ENCODE measurements around the gene OR2M5.

Gene OR2M5

GRCh38 chr1:248164031-248164430 is 19.1 kb downstream of the OR2M5 start:
- TF ChIP-seq CTCF (IDR thresholded peaks at IDR 0.05): no peak
- Mint-ChIP-seq H3K36me3 (ENCODE audit: low read depth) (no peaks in the 10 kb centered on the region), H3K9me3 (peaks cover 47% of the 10 kb centered on the region), H3K27me3 (ENCODE audit: low read depth, poor library complexity) (no peaks in the 10 kb centered on the region), H3K4me1 (no peaks in the 10 kb centered on the region), H3K4me3 (no peak overlapping the region), H3K27ac (no peak overlapping the region)
- no peak for DNase-seq

GRCh38 chr1:248165186-248165585 is 20.2 kb downstream of the OR2M5 start:
- H3K4me1 Mint-ChIP-seq: no peaks in the 10 kb centered on the region
- no peaks in the 10 kb centered on the region for H3K27me3 Mint-ChIP-seq (ENCODE audit: low read depth, poor library complexity)
- TF ChIP-seq CTCF (IDR thresholded peaks at IDR 0.05): no peak
- no peak overlapping the region for H3K4me3 Mint-ChIP-seq
- no peak for DNase-seq
- no peak overlapping the region for H3K27ac Mint-ChIP-seq
- peaks cover 37% of the 10 kb centered on the region for H3K9me3 Mint-ChIP-seq
- no peaks in the 10 kb centered on the region for H3K36me3 Mint-ChIP-seq (ENCODE audit: low read depth)

GRCh38 chr1:248174521-248174920 is 29.6 kb downstream of the OR2M5 start, which contains the start of gene OR2M2:
Gene OR2M2, plus strand, starts transcription at chr1:248174821. Its CDS starts 5,165 bp downstream, at chr1:248179986.
- no peaks in the 10 kb centered on the region for H3K4me1 Mint-ChIP-seq
- DNase-seq: no peak
- no peak within 1 kb of the TSS for H3K27ac Mint-ChIP-seq
- H3K9me3 Mint-ChIP-seq: peaks cover 53% of the 10 kb centered on the region
- no peak within 1 kb of the TSS for H3K4me3 Mint-ChIP-seq
- H3K36me3 Mint-ChIP-seq (ENCODE audit: low read depth): no peaks in the 10 kb centered on the region
- no peaks in the 10 kb centered on the region for H3K27me3 Mint-ChIP-seq (ENCODE audit: low read depth, poor library complexity)
- no peak for TF ChIP-seq CTCF (IDR thresholded peaks at IDR 0.05)

- H3K4me3 Mint-ChIP-seq: no peak overlapping the region
- no peak for TF ChIP-seq CTCF (IDR thresholded peaks at IDR 0.05)
- H3K27me3 Mint-ChIP-seq (ENCODE audit: low read depth, poor library complexity): no peaks in the 10 kb centered on the region
- no peak for DNase-seq
- H3K4me1 Mint-ChIP-seq: no peaks in the 10 kb centered on the region
- H3K27ac Mint-ChIP-seq: no peak overlapping the region
- no peaks in the 10 kb centered on the region for H3K36me3 Mint-ChIP-seq (ENCODE audit: low read depth)
- H3K9me3 Mint-ChIP-seq: peaks cover 81% of the 10 kb centered on the region
Measured at GRCh38 chr1:248183996-248184395, 39.0 kb downstream of the OR2M5 start.

GRCh38 chr1:248187363-248187762 is 42.4 kb downstream of the OR2M5 start:
- no peak for DNase-seq
- Mint-ChIP-seq H3K9me3 (peaks cover 87% of the 10 kb centered on the region), H3K27ac (no peak overlapping the region), H3K36me3 (ENCODE audit: low read depth) (no peaks in the 10 kb centered on the region), H3K4me3 (no peak overlapping the region), H3K27me3 (ENCODE audit: low read depth, poor library complexity) (peaks cover 2% of the 10 kb centered on the region), H3K4me1 (no peaks in the 10 kb centered on the region)
- TF ChIP-seq CTCF (IDR thresholded peaks at IDR 0.05): no peak

DNA sequence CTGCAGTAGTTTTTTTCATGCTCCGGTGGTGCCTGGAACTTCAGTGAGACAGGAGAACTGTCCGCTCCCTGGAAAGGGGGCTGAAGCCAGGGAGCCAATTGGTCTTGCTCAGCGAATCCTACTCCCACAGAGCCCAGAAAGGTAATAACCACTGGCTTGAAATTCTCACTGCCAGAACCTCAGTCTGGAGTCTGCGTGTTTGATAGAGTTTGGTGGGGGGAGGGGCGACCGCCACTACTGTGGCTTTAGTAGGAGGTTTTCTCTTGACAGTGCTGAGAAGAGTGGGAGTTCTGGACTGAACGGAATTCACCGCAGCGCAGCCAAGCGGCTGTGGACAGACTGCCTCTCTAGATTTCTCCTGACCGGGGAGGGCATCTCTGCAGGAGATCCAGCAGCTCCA is 44.1 kb downstream of the OR2M5 start:
- H3K4me1 Mint-ChIP-seq: no peaks in the 10 kb centered on the region
- H3K4me3 Mint-ChIP-seq: no peak overlapping the region
- no peaks in the 10 kb centered on the region for H3K36me3 Mint-ChIP-seq (ENCODE audit: low read depth)
- TF ChIP-seq CTCF (IDR thresholded peaks at IDR 0.05): no peak
- peaks cover 2% of the 10 kb centered on the region for H3K27me3 Mint-ChIP-seq (ENCODE audit: low read depth, poor library complexity)
- H3K9me3 Mint-ChIP-seq: peaks cover 87% of the 10 kb centered on the region
- DNase-seq: no peak
- no peak overlapping the region for H3K27ac Mint-ChIP-seq
